Peyer's patch (tissue), 4 donors: ENCODE data around the gene PRPF6. TPM values are rescaled to one million over a fixed set of nuclear protein-coding genes. Genes with fewer than 3 reads are reported as not detected.

Experiments used
- DNase-seq, 3 donors: peaks; one replicate each; pipeline ENCODE4 v3.0.0-alpha.2; 2017 to 2019
- H3K27ac ChIP-seq, 4 donors: fragments of 200-600 bp; sonication (generic); one replicate each; pipeline ENCODE4 v1.5.1; 2016 to 2019
- H3K27me3 ChIP-seq, 2 donors: fragments of 200-600 bp; sonication (generic); one replicate each; pipeline ENCODE4 v1.5.1; 2019
- H3K36me3 ChIP-seq, 3 donors: fragments of 200-600 bp; sonication (generic); one replicate each; pipeline ENCODE4 v1.5.1; 2016 to 2019
- H3K4me1 ChIP-seq, 4 donors: fragments of 200-600 bp; sonication (generic); one replicate each; pipeline ENCODE4 v1.5.1; 2016 to 2019
- H3K4me3 ChIP-seq, 4 donors: fragments of 200-600 bp; sonication (generic); 1 replicate in 3 of 4; 2 replicates in 1 of 4; pipeline ENCODE4 v1.5.1; 2016 to 2019; ENCODE audit warnings: mild to moderate bottlenecking in 1 of 4
- H3K9me3 ChIP-seq, 4 donors: fragments of 200-600 bp; sonication (generic); one replicate each; pipeline ENCODE4 v1.5.1; 2016 to 2019; ENCODE audit warnings: mild to moderate bottlenecking in 1 of 4
- CTCF ChIP-seq, 6 experiments: fragments of 450-650 bp in 4 of 6; fragments of 200-600 bp in 2 of 6; sonication (generic) in 1 of 6; IDR thresholded peaks; one replicate each; pipeline ENCODE4 v1.5.1; 2017 to 2019; ENCODE audit warnings: antibody characterized with exemption in 6 of 6, mild to moderate bottlenecking in 3 of 6, moderate library complexity in 1 of 6
- POLR2A ChIP-seq, 2 donors: fragments of 450-650 bp; IDR thresholded peaks; one replicate each; pipeline ENCODE4 v1.5.1; 2017; ENCODE audit warnings: antibody characterized with exemption in 2 of 2, mild to moderate bottlenecking in 2 of 2, moderate library complexity in 2 of 2
- total RNA-seq, 4 donors: library from RNA; depleted of rRNA; stranded (reverse); fragments of >200 nt; gene quantifications; one replicate each; pipeline ENCODE4 v1.1.0, GENCODE V29; 2016

PRPF6 gene, protein sequence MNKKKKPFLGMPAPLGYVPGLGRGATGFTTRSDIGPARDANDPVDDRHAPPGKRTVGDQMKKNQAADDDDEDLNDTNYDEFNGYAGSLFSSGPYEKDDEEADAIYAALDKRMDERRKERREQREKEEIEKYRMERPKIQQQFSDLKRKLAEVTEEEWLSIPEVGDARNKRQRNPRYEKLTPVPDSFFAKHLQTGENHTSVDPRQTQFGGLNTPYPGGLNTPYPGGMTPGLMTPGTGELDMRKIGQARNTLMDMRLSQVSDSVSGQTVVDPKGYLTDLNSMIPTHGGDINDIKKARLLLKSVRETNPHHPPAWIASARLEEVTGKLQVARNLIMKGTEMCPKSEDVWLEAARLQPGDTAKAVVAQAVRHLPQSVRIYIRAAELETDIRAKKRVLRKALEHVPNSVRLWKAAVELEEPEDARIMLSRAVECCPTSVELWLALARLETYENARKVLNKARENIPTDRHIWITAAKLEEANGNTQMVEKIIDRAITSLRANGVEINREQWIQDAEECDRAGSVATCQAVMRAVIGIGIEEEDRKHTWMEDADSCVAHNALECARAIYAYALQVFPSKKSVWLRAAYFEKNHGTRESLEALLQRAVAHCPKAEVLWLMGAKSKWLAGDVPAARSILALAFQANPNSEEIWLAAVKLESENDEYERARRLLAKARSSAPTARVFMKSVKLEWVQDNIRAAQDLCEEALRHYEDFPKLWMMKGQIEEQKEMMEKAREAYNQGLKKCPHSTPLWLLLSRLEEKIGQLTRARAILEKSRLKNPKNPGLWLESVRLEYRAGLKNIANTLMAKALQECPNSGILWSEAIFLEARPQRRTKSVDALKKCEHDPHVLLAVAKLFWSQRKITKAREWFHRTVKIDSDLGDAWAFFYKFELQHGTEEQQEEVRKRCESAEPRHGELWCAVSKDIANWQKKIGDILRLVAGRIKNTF
- total RNA-seq: 10 to 100 TPM; 49.6 to 95.7 (median 64.2) TPM

- peaks cover 0 to 33% (median 0%) of the 10 kb centered on the region in 3 donors for H3K36me3 ChIP-seq
- peaks cover 2 to 44% (median 23%) of the 10 kb centered on the region in 4 donors for H3K4me1 ChIP-seq
- H3K4me3 ChIP-seq: peak within 1 kb of the TSS; percentile 79 to 92 (median 91)
- H3K27me3 ChIP-seq: no peaks in the 10 kb centered on the region
- TF ChIP-seq CTCF (IDR thresholded peaks at IDR 0.05) (peak; percentile 50 to 89 (median 80)), POLR2A (IDR thresholded peaks at IDR 0.05) (peak; percentile 70 to 74)
- peak within 1 kb of the TSS; percentile 80 to 91 (median 90) for H3K27ac ChIP-seq
- peak; percentile 93 to 97 (median 96) for DNase-seq
- no peaks in the 10 kb centered on the region for H3K9me3 ChIP-seq
Measured at GRCh38 chr20:63980806-63981728, at the start of gene PRPF6. TSS of gene PRPF6 (plus strand) at chr20:63981132. CDS start at chr20:63981246, 114 bp downstream.

- Histone ChIP-seq H3K36me3 (peaks cover 0 to 94% (median 0%) of the 10 kb centered on the region in 3 donors), H3K27me3 (no peaks in the 10 kb centered on the region), H3K27ac (no peak overlapping the region), H3K4me3 (no peak overlapping the region), H3K9me3 (no peaks in the 10 kb centered on the region), H3K4me1 (no peaks in the 10 kb centered on the region)
- TF ChIP-seq CTCF (IDR thresholded peaks at IDR 0.05): no peak
- TF ChIP-seq POLR2A (IDR thresholded peaks at IDR 0.05): no peak
- DNase-seq: no peak
Measured at GRCh38 chr20:63931735-63932134, 49.2 kb upstream of the PRPF6 start.

- Histone ChIP-seq H3K4me1 (no peaks in the 10 kb centered on the region), H3K27me3 (no peaks in the 10 kb centered on the region), H3K36me3 (peaks cover 0 to 87% (median 0%) of the 10 kb centered on the region in 3 donors), H3K27ac (no peak overlapping the region), H3K9me3 (no peaks in the 10 kb centered on the region), H3K4me3 (no peak overlapping the region)
- no peak for DNase-seq
- TF ChIP-seq CTCF (IDR thresholded peaks at IDR 0.05) (no peak), POLR2A (IDR thresholded peaks at IDR 0.05) (no peak)
Measured at GRCh38 chr20:63932606-63933160, 48.2 kb upstream of the PRPF6 start.

GRCh38 chr20:63933646-63934045 is 47.3 kb upstream of the PRPF6 start:
- H3K27ac ChIP-seq: no peak overlapping the region
- DNase-seq: no peak
- H3K9me3 ChIP-seq: no peaks in the 10 kb centered on the region
- H3K4me1 ChIP-seq: no peaks in the 10 kb centered on the region
- no peak overlapping the region for H3K4me3 ChIP-seq
- TF ChIP-seq POLR2A (IDR thresholded peaks at IDR 0.05): no peak
- TF ChIP-seq CTCF (IDR thresholded peaks at IDR 0.05): no peak
- H3K27me3 ChIP-seq: no peaks in the 10 kb centered on the region
- H3K36me3 ChIP-seq: peaks cover 0 to 85% (median 0%) of the 10 kb centered on the region in 3 donors
